B cell (primary cell): ENCODE measurements around the gene H2BK1.

Source experiments
- CTCF ChIP-seq: fragments of 200-600 bp; IDR thresholded peaks from one replicate; pipeline ENCODE4 v1.8.0; 2022; ENCODE audit warnings: antibody characterized with exemption, mild to moderate bottlenecking
- EZH2 ChIP-seq: IDR thresholded peaks from 2 replicates; pipeline ENCODE4 v1.6.1; 2012; ENCODE audit warnings: borderline replicate concordance, low read depth, mild to moderate bottlenecking, moderate library complexity, low read length; ENCODE audit not compliant: insufficient read depth, poor library complexity, severe bottlenecking

GRCh38 chr7:151201344-151201743 is 8.9 kb downstream of the H2BK1 start:
- no peak for TF ChIP-seq EZH2
- TF ChIP-seq CTCF: no peak
